Fibroblast of lung (primary cell): ENCODE measurements around the gene MPC1.

Experiments
- CTCF ChIP-seq, 2 donors: IDR thresholded peaks in 1 of 2; conservative IDR thresholded peaks in 1 of 2; 1 replicate in 1 of 2; 2 replicates in 1 of 2; pipeline ENCODE4 v1.5.1; 2011 to 2012; ENCODE audit warnings: low read length in 2 of 2, control low read depth in 1 of 2, inconsistent platforms in 1 of 2, low read depth in 1 of 2, mild to moderate bottlenecking in 1 of 2
- EZH2 ChIP-seq: IDR thresholded peaks from 2 replicates; pipeline ENCODE4 v1.5.1; 2012; ENCODE audit warnings: low read length, control low read depth, mild to moderate bottlenecking; ENCODE audit errors: missing control alignments

- TF ChIP-seq CTCF (conservative IDR thresholded peaks at IDR 0.05 in 1 of 2, IDR thresholded peaks at IDR 0.05 in 1 of 2; ENCODE audit: low read depth in 1 of 2, low read length in 2 of 2) = no peak
- TF ChIP-seq EZH2 = no peak
Observed at GRCh38 chr6:166355552-166355951, 27.2 kb downstream of the MPC1 start.
